ENCODE results near the gene PCLO.

DNA sequence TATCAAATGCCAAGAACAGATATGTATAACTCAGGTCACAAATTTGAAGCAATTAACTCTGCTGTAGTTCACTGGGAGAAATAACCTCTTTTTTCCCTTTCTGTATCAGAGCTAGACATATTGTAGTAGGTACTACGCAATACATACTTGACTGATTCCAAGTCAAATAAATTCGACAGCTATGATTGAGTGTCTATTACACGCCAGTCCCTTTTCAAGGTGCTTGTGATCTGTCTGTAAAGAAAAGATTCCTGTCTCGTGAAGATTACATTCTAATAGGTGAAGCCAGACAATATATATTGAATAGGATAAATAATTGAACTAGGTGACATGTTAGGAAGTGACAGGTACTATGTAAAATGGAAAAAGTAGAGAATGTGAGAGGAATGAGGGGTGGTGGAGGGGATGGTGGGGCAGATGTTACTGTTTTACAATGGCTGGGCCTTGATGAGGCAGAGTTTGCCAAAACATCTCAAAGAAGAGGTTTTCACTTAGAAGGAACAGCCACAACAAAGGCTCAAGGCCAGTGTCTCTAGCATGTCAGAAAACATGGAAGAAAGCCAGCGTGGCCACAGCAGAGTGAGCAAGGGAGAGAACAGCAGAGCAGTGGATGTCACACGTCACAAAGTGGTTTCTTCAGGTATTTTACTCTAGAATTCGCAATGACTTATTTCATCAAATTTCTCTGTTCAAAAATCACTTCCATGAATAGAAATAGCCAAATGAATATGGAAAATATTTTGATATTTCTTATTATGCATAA lies 436.5 kb downstream of the PCLO start:
- TF ChIP-seq CTCF (IDR thresholded peaks at IDR 0.05) = no peak
- TF ChIP-seq NR2C2 (CRISPR knock-in tag; IDR thresholded peaks at IDR 0.05) = no peak
- no peak for TF ChIP-seq ELF4 (CRISPR knock-in tag; IDR thresholded peaks at IDR 0.05; ENCODE audit: low read depth)

All from WTC11 (cell line).